ENCODE measurements around the gene LRRC43. TPM values are rescaled to one million over a fixed set of nuclear protein-coding genes. Genes with fewer than 3 reads are reported as not detected.

Gene LRRC43
- total RNA-seq, 4 donors from 2014 or later, result 2.4 to 3.3 TPM; not detected in 2

DNA sequence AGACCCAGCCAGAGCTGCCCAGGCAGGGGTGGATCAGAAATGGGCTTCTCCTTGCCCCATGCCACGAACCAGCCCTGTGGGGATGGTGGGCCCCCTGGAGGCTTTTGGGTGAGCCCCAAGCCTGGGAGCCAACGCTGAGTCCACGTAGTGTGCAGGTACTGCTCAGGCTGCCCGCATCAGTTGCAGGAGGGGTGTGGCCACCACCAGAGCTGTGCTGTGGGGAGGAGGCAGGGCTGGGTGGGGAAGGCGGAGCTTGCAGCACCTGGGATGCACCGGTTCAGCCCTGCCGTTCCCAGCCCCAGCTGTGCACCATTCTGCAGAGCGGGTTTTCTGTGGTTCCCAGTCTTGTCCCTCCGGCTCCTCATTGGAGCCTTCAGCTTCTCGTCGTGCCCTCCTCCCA lies 45.2 kb upstream of the LRRC43 start:
- DNase-seq, result no peak
- Histone ChIP-seq H3K36me3 (no peaks in the 10 kb centered on the region), H3K9me3 (no peaks in the 10 kb centered on the region), H3K27me3 (no peaks in the 10 kb centered on the region), H3K4me1 (no peaks in the 10 kb centered on the region), H3K27ac (no peak overlapping the region), H3K4me3 (no peak overlapping the region)
- intact Hi-C loops (cut with DNase I; ENCODE audit: low total_unique reads), result no loop called here
- TF ChIP-seq, protein P1, sequence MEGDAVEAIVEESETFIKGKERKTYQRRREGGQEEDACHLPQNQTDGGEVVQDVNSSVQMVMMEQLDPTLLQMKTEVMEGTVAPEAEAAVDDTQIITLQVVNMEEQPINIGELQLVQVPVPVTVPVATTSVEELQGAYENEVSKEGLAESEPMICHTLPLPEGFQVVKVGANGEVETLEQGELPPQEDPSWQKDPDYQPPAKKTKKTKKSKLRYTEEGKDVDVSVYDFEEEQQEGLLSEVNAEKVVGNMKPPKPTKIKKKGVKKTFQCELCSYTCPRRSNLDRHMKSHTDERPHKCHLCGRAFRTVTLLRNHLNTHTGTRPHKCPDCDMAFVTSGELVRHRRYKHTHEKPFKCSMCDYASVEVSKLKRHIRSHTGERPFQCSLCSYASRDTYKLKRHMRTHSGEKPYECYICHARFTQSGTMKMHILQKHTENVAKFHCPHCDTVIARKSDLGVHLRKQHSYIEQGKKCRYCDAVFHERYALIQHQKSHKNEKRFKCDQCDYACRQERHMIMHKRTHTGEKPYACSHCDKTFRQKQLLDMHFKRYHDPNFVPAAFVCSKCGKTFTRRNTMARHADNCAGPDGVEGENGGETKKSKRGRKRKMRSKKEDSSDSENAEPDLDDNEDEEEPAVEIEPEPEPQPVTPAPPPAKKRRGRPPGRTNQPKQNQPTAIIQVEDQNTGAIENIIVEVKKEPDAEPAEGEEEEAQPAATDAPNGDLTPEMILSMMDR (IDR thresholded peaks at IDR 0.05), result no peak
- TF ChIP-seq POLR2A (IDR thresholded peaks at IDR 0.05), result no peak

DNA sequence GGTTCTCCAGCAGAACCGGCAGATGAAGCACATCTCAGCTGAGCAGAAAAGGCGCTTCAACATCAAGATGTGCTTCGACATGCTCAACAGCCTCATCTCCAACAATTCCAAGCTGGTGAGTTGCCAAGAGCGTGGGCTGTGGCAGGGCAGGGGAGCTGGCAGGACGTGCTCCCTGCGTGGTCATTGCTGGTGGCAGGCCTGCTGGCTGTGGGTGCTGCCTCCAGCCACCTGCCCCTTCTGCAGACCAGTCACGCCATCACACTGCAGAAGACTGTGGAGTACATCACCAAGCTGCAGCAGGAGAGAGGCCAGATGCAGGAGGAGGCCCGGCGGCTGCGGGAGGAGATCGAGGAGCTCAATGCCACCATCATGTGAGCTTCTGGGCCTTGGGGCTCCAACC lies 44.7 kb upstream of the LRRC43 start:
- intact Hi-C loops (cut with DNase I; ENCODE audit: low total_unique reads), result no loop called here
- no peaks in the 10 kb centered on the region for H3K4me1 ChIP-seq
- H3K27ac ChIP-seq, result no peak overlapping the region
- DNase-seq, result no peak
- no peaks in the 10 kb centered on the region for H3K9me3 ChIP-seq
- no peaks in the 10 kb centered on the region for H3K36me3 ChIP-seq
- H3K4me3 ChIP-seq, result no peak overlapping the region
- TF ChIP-seq, protein P1 (IDR thresholded peaks at IDR 0.05), result no peak
- TF ChIP-seq POLR2A (IDR thresholded peaks at IDR 0.05), result no peak
- H3K27me3 ChIP-seq, result no peaks in the 10 kb centered on the region

DNA sequence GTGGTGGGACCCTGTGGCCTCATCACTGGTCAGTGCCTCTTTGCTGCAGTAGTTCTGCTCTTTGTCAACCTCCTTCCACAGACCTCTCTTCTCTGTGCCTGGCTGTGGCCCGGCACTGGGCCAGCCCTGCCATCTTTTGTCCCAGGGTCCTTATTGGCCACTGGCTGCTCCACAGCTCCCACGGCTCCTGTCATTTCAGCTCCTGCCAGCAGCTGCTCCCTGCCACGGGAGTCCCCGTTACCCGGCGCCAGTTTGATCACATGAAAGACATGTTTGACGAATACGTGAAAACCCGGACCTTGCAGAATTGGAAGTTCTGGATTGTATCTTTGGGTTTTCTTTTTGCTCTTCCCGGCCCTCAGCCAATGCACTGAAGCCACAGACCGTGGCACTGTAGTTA lies 44.3 kb upstream of the LRRC43 start:
- no peak for DNase-seq
- no peaks in the 10 kb centered on the region for H3K36me3 ChIP-seq

DNA sequence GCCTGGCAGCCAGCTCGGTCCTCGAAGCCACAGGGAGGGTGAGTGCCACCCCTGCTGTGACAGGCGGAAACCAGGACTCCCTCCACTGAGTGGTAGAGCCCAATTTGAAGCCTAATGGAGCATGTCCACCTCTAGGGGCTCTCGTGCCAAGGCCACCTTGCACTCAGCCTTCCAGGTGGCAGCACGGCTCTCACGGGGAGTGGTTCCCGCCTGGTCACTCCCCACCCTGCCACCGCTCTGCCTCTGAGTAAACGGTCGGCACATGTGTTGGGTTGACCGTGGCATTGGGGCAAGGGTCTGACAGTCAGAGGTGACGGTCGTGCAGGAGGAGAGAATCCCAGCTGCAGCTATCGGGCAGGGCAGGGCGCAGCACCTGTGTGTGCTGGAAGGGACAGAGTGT lies 43.7 kb upstream of the LRRC43 start:
- Histone ChIP-seq H3K27me3 (no peaks in the 10 kb centered on the region), H3K9me3 (no peaks in the 10 kb centered on the region), H3K27ac (no peak overlapping the region), H3K36me3 (no peaks in the 10 kb centered on the region), H3K4me3 (no peak overlapping the region), H3K4me1 (no peaks in the 10 kb centered on the region)
- TF ChIP-seq POLR2A (IDR thresholded peaks at IDR 0.05), result no peak
- TF ChIP-seq, protein P1 (IDR thresholded peaks at IDR 0.05), result no peak
- no peak for DNase-seq
- intact Hi-C loops (cut with DNase I; ENCODE audit: low total_unique reads), result no loop called here

More for the DNA sequence above, 44.3 kb upstream of the LRRC43 start:
- no peaks in the 10 kb centered on the region for H3K9me3 ChIP-seq
- H3K27ac ChIP-seq, result no peak overlapping the region
- H3K4me1 ChIP-seq, result no peaks in the 10 kb centered on the region
- H3K27me3 ChIP-seq, result no peaks in the 10 kb centered on the region
- H3K4me3 ChIP-seq, result no peak overlapping the region
- TF ChIP-seq POLR2A (IDR thresholded peaks at IDR 0.05), result no peak
- TF ChIP-seq, protein P1 (IDR thresholded peaks at IDR 0.05), result no peak
- intact Hi-C loops (cut with DNase I; ENCODE audit: low total_unique reads), result no loop called here

DNA sequence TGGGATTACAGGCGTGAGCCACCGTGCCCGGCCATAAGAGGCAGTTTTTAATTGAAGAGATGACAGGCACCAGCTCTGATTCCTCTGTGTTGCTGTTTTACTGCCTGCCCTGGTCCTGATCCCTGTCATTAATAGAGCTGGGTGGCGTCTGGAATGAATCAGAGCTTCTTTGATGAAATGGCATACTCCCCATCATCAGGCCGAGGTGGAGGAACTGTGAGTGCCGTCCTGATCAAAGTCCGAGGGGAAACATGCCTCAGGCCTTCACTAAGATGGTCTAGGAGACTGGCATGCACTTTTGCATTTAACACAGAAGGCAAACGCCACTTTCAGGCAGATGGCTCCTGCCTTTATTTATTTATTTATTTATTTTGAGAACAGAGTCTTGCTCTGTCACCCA lies 43.0 kb upstream of the LRRC43 start:
- H3K4me1 ChIP-seq, result no peaks in the 10 kb centered on the region
- intact Hi-C loops (cut with DNase I; ENCODE audit: low total_unique reads), result no loop called here
- no peaks in the 10 kb centered on the region for H3K9me3 ChIP-seq
- no peaks in the 10 kb centered on the region for H3K36me3 ChIP-seq
- H3K27me3 ChIP-seq, result no peaks in the 10 kb centered on the region
- no peak overlapping the region for H3K27ac ChIP-seq
- no peak overlapping the region for H3K4me3 ChIP-seq
- no peak for DNase-seq
- no peak for TF ChIP-seq POLR2A (IDR thresholded peaks at IDR 0.05)
- TF ChIP-seq, protein P1 (IDR thresholded peaks at IDR 0.05), result no peak

Measured in uterus (tissue), 4 donors.